Umbilical cord (tissue), 2 donors: Measurements from ENCODE around the gene KCNJ3. TPM values are rescaled to one million over a fixed set of nuclear protein-coding genes. Genes with fewer than 3 reads are reported as not detected.
"Not testable (repeated sequence)": the region's sequence is repeated elsewhere in the genome, so short reads cannot be mapped to it uniquely, and the experiment has no call there.

Experiments
- DNase-seq: peaks from one replicate; pipeline ENCODE4 v3.0.0-alpha.2; 2015; ENCODE audit warnings: low spot score
- total RNA-seq: library from RNA; depleted of rRNA; stranded (reverse); fragments of >200 nt; gene quantifications from one replicate; pipeline ENCODE4 v1.2.3, GENCODE V29; 2014; ENCODE audit warnings: low replicate concordance; ENCODE audit not compliant: insufficient read depth

The KCNJ3 gene
- total RNA-seq, 1 donor from 2014 or later, result 2.4 TPM

DNA sequence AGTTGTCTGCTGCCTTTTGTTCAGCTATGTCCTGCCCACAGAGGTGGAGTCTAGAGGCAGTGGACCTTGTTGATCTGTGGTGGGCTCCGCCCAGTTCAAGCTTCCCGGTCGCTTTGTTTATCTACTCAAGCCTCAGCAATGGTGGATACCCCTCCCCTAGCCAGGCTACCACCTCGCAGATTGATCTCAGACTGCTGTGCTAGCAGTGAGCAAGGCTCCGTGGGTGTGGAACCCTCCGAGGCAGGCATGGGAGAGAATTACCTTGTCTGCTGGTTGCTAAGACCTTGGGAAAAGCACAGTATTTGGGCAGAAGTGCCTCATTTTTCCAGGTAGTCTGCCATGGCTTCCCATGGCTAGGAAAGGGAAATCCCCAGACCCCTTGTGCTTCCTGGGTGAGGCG lies 146.0 kb downstream of the KCNJ3 start:
- DNase-seq, result no peak

DNA sequence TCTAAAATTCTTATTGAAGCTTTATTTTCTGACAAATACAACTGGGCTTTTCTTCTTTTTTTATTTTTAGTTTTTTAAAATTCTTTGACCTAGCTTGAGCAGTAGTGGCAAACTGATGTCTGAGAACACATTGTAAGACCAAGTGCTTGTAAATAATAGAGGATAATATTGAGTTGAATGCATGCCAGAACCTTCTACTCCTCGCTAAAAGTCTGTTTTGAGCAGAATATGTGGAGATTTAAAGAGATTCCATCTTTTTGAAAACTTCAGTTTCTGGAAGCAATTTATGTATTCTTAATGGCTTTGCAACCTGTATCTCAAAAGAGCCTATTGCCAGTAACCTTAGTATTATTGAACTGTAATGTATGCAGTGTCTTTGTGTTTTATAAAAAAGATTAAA lies 148.3 kb downstream of the KCNJ3 start:
- no peak for DNase-seq

DNA sequence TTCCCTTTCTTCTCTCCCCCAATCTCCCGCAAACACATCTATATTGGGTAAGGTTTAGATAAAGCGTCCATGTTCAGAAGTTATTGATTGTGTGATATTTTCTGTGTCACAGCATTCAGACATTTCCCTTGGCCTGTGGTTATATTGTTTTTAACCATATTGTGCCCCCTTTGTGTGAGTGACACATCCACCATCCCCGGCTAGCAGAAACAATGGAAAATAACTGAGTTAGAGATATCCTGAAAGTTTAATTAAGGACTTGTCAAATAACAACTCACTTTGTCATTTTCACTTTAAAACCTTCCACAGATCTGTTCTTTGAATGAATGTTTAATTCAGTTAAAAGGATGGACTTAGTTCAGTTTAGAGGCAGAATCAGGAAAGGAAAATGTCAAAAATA lies 151.0 kb downstream of the KCNJ3 start:
- no peak for DNase-seq

DNA sequence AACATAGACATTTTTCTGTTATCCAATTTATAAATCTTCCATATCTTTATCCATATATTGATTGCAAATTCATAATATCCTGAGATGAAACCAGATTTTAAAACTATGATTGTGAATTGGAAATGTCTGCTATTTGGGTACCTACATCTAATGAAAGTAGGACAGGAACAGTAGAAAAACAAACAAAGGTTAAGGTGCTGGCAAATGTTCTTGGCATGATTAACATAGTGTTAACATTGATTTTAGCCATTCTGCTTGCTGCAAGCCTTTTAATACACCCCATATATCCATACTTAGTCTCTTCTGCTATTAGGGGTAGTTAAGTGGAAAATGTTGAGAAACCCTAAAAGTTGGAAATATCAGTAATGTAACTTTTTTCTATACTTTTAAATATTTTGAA lies 152.0 kb downstream of the KCNJ3 start:
- no peak for DNase-seq

DNA sequence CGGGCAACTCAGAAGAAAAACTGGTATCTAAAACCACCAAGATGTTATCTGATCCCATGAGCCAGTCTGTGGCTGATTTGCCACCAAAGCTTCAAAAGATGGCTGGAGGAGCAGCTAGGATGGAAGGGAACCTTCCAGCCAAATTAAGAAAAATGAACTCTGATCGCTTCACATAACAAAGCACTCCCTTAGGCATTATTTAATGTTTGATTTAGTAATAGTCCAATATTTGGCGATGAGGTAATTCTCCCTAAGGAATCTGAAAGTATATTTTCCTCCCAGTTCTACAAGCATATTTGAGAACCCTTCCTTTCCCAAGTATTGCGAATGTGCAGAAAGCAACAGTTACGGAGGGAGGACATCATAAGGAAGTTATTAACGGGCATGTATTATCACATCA lies 156.6 kb downstream of the KCNJ3 start:
- DNase-seq, result no peak

DNA sequence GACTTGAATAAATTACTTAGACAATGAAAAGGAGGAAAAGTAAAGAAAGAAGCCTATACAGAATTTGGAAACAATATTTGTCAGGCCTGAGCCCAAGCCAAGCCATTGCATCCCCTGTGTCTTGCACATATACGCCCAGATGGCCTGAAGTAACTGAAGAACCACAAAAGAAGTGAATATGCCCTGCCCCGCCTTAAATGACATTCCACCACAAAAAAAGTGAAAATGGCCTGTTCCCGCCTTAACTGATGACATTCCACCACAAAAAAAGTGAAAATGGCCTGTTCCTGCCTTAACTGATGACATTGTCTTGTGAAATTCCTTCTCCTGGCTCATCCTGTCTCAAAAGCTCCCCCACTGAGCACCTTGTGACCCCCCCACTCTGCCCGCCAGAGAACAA lies 168.7 kb downstream of the KCNJ3 start:
- DNase-seq, result not testable (repeated sequence)

DNA sequence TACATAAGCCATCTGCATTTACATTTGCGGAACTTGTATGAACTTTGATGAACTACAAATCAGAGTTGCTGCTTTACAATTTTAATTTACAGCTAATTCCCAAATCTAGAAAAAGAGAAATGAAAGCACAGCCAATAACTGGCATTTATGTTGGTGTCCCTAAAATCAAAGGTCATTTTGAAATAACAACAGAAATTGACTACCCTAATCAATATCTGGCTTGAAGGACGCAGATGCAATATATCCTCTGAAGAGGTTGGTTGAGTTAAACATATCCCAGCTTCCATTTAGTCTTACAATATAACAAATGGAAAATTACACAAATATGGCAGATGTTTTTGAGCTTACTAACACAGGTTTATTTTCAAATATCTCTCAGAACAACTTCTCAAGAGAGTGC lies 177.5 kb downstream of the KCNJ3 start:
- DNase-seq, result no peak

DNA sequence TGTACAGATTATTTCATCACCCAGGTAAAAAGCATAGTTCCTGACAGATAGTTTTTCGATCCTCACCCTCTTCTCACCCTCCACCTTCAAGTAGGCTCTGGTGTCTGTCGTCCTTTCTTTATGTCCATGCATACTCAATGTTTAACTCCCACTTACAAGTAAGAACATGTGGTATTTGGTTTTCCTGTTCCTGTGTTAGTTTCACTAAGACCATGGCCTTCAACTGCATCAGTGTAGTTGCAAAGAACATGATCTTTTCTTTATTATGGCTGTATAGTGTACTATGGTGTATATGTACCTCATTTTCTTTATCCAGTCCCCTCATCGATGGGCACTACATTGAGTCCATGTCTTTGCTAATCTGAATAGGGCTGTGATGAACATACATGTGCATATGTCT lies 184.2 kb downstream of the KCNJ3 start:
- no peak for DNase-seq

DNA sequence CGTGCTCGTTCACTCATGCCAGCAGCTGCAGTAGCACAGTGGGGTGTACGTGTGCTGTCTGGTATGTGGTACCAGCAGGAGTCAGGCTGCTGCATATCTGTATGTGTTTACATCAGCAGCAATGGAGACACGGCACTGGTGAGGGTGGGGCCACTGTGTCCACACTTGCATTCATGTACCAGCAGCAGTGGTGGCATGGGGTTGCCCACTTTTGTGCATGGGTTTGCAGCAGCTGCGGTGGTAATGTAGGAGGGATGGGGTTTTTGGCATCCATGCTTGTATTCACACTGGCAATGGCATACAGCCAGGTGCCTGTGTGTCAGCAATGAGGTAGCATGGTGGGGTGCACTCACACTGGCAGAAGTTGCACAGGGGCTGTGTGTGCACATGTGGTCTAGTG lies 187.8 kb downstream of the KCNJ3 start:
- DNase-seq, result no peak

DNA sequence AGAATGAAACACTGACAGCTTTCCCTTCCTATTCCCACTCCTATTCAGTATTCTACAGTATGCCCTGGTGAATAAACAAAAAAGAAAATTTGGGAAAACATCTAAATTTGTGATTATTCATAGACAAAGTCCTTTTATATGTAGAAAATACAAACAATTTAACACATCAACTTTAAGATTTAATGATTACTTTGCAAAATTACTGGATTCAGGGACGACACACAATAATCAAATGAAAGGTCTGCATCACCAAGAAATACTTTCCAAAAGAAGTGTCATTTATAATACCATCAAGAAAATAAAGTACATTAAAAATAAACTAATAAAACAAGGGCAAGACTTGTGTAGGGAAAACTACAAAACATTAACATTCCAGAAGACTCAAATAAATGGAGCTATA lies 199.8 kb downstream of the KCNJ3 start:
- DNase-seq, result no peak

DNA sequence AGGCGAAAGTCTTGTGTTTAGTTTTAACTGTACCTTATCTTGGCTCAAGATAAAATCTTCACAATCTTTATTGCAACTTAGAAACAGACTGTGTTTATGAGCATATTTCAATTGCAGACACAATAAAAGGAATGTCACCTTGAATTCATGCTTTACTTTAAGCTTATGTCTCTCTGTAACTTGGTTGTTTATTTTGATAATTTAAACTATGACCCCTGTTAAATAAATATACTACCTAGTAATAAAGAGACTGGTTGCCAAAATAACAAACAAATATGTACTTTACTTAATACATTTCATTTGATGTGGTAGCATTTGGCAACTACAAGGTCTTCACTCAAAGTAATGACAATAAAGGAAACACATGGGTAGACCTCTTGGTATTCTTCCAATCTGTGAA lies 202.6 kb downstream of the KCNJ3 start:
- DNase-seq, result no peak
